ENCODE measurements around the gene YAP1.

The YAP1 gene

GRCh38 chr11:102239911-102240310 lies 129.7 kb downstream of the YAP1 start:
- TF ChIP-seq CTBP1 (IDR thresholded peaks at IDR 0.05; ENCODE audit: borderline replicate concordance) (no peak), NFRKB (IDR thresholded peaks at IDR 0.05) (no peak), FOXK2 (IDR thresholded peaks at IDR 0.05) (no peak), BHLHE40 (IDR thresholded peaks at IDR 0.05; ENCODE audit: borderline replicate concordance) (no peak), LEF1 (IDR thresholded peaks at IDR 0.05; ENCODE audit: borderline replicate concordance) (no peak), HDGF (IDR thresholded peaks at IDR 0.05; ENCODE audit: borderline replicate concordance) (no peak), PKNOX1 (IDR thresholded peaks at IDR 0.05) (no peak), SUZ12 (IDR thresholded peaks at IDR 0.05) (no peak), L3MBTL2 (conservative IDR thresholded peaks at IDR 0.05) (no peak), FOXA1 (IDR thresholded peaks at IDR 0.05) (no peak), ZNF384 (IDR thresholded peaks at IDR 0.05) (no peak)
- CTCF ChIA-PET = no interaction called here
- DNase-seq (ENCODE audit: extremely low spot score) = no peak
- POLR2A ChIA-PET = no interaction called here

DNA sequence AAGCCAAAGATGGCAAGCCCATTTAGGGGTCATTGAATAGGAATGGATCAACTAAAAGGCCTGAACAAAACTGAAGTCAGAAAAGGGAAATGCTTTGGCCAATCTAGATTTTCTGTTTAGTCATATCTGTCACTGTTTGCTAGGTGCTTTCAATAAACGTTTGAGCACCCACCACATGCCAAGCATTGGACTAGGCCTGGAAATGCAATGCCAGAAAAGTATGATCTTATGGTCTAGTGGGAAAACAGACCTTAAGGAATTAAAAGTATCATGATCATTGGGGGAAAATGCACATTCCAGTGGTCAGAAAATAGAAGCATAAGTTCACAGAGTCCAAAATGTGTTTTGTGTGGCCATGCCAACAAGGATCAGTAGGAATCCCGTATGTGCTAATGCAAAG lies 130.3 kb downstream of the YAP1 start:
- DNase-seq (ENCODE audit: extremely low spot score) = no peak
- ChIA-PET POLR2A (no interaction called here), CTCF (no interaction called here)
- TF ChIP-seq ELF4 (IDR thresholded peaks at IDR 0.05) (no peak), FOXA1 (IDR thresholded peaks at IDR 0.05) (no peak), TARDBP (IDR thresholded peaks at IDR 0.05) (no peak), FOXM1 (IDR thresholded peaks at IDR 0.05; ENCODE audit: borderline replicate concordance) (no peak), HDGF (IDR thresholded peaks at IDR 0.05; ENCODE audit: borderline replicate concordance) (no peak), LEF1 (IDR thresholded peaks at IDR 0.05; ENCODE audit: borderline replicate concordance) (no peak), BHLHE40 (IDR thresholded peaks at IDR 0.05; ENCODE audit: borderline replicate concordance) (no peak), ARNT (IDR thresholded peaks at IDR 0.05) (no peak), SUZ12 (IDR thresholded peaks at IDR 0.05) (no peak), NFRKB (IDR thresholded peaks at IDR 0.05) (no peak), PKNOX1 (IDR thresholded peaks at IDR 0.05) (no peak)

- TF ChIP-seq PKNOX1 (IDR thresholded peaks at IDR 0.05) (no peak), SP1 (IDR thresholded peaks at IDR 0.05) (no peak), HDGF (IDR thresholded peaks at IDR 0.05; ENCODE audit: borderline replicate concordance) (no peak), CTBP1 (IDR thresholded peaks at IDR 0.05; ENCODE audit: borderline replicate concordance) (no peak), ARNT (IDR thresholded peaks at IDR 0.05) (no peak), BHLHE40 (IDR thresholded peaks at IDR 0.05; ENCODE audit: borderline replicate concordance) (no peak), ZNF384 (IDR thresholded peaks at IDR 0.05) (no peak), FOXM1 (IDR thresholded peaks at IDR 0.05; ENCODE audit: borderline replicate concordance) (no peak)
- CTCF ChIA-PET = no interaction called here
- no peak for DNase-seq (ENCODE audit: extremely low spot score)
- POLR2A ChIA-PET = no interaction called here
Observed at GRCh38 chr11:102241026-102241425, 130.8 kb downstream of the YAP1 start.

GRCh38 chr11:102243399-102243884 lies 133.2 kb downstream of the YAP1 start:
- ChIA-PET CTCF (interaction anchor here (1.8 kb wide), 1 partner anchor 9 kb away, joined by 7 read pairs; no protein-coding TSS in a partner anchor), POLR2A (no interaction called here)
- DNase-seq (ENCODE audit: extremely low spot score) = no peak
- TF ChIP-seq ELF4 (IDR thresholded peaks at IDR 0.05) (no peak), SP1 (IDR thresholded peaks at IDR 0.05) (no peak), CTBP1 (IDR thresholded peaks at IDR 0.05; ENCODE audit: borderline replicate concordance) (no peak), HDGF (IDR thresholded peaks at IDR 0.05; ENCODE audit: borderline replicate concordance) (no peak), BHLHE40 (IDR thresholded peaks at IDR 0.05; ENCODE audit: borderline replicate concordance) (no peak), ARNT (IDR thresholded peaks at IDR 0.05) (no peak), L3MBTL2 (conservative IDR thresholded peaks at IDR 0.05) (no peak), FOXA1 (IDR thresholded peaks at IDR 0.05) (no peak), SUZ12 (IDR thresholded peaks at IDR 0.05) (no peak), ZNF384 (IDR thresholded peaks at IDR 0.05) (no peak), TARDBP (IDR thresholded peaks at IDR 0.05) (no peak), PKNOX1 (IDR thresholded peaks at IDR 0.05) (no peak), NFRKB (IDR thresholded peaks at IDR 0.05) (no peak), FOXM1 (IDR thresholded peaks at IDR 0.05; ENCODE audit: borderline replicate concordance) (no peak), FOXK2 (IDR thresholded peaks at IDR 0.05) (no peak), LEF1 (IDR thresholded peaks at IDR 0.05; ENCODE audit: borderline replicate concordance) (no peak)

DNA sequence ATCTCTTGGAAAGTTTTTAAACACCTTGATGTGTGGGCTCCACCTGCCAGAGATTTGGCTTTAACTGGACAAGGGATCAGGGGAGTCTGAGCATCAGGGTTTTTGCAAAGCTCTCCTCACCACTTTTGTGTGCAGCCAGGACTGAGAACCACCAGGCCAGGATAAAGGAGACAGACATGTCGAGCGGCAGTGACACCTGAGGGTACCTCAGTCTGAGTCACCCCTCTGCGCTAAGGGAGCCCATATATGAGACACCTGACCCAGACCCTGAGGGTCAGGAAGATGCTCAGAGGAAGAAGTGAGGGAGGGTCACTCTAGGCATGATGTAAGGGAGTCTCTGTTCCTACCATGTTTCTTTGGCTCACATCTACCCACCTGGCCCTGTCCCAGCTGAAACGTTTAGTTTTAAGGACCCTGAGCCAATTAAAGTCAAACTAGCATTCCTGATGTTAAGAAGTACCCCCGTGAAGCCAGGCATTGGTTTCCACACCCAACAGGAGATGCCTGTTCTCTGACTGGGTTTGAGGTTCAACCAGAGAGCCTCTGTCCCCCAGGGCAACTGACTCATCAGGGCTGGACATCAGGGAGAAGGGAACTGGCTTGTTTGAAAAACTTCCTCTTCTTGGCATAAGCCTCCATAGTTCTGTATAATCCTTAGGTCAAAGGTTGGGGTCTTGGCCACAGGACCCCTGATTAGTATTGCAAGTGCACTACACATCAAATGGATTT lies 134.6 kb downstream of the YAP1 start:
- DNase-seq (ENCODE audit: extremely low spot score) = no peak
- POLR2A ChIA-PET = no interaction called here
- CTCF ChIA-PET = no interaction called here
- TF ChIP-seq ZNF384 (IDR thresholded peaks at IDR 0.05) = no peak
- no peak for TF ChIP-seq ELF4 (IDR thresholded peaks at IDR 0.05)
- no peak for TF ChIP-seq L3MBTL2 (conservative IDR thresholded peaks at IDR 0.05)
- no peak for TF ChIP-seq CTBP1 (IDR thresholded peaks at IDR 0.05; ENCODE audit: borderline replicate concordance)
- TF ChIP-seq SUZ12 (IDR thresholded peaks at IDR 0.05) = no peak
- TF ChIP-seq HDGF (IDR thresholded peaks at IDR 0.05; ENCODE audit: borderline replicate concordance) = no peak
- no peak for TF ChIP-seq PKNOX1 (IDR thresholded peaks at IDR 0.05)
